ENCODE measurements around the gene LIMK2.
"Not testable (repeated sequence)": the region's sequence is repeated elsewhere in the genome, so short reads cannot be mapped to it uniquely, and the experiment has no call there.

LIMK2 gene

GRCh38 chr22:31211482-31211861 is 626 bp upstream of the LIMK2 start:
- DNase-seq (ENCODE audit: low read depth in 2 of 2), result no peak

- no peak for DNase-seq (ENCODE audit: low read depth in 2 of 2)
Observed at GRCh38 chr22:31212783-31213629, 908 bp downstream of the LIMK2 start.

- DNase-seq (ENCODE audit: low read depth in 2 of 2), result no peak
Observed at GRCh38 chr22:31215018-31215535, 3.0 kb downstream of the LIMK2 start.

GRCh38 chr22:31218565-31219262 is 6.6 kb downstream of the LIMK2 start:
- DNase-seq (ENCODE audit: low read depth in 2 of 2), result no peak

- DNase-seq (ENCODE audit: low read depth in 2 of 2), result no peak
Observed at GRCh38 chr22:31221084-31221483, 9.0 kb downstream of the LIMK2 start.

- DNase-seq (ENCODE audit: low read depth in 2 of 2), result no peak
Observed at GRCh38 chr22:31222736-31223135, 10.6 kb downstream of the LIMK2 start.

- DNase-seq (ENCODE audit: low read depth in 2 of 2), result no peak
Observed at GRCh38 chr22:31223786-31224191, 11.7 kb downstream of the LIMK2 start.

GRCh38 chr22:31224691-31225090 is 12.6 kb downstream of the LIMK2 start:
- DNase-seq (ENCODE audit: low read depth in 2 of 2), result not testable (repeated sequence)

GRCh38 chr22:31227186-31227585 is 15.1 kb downstream of the LIMK2 start:
- DNase-seq (ENCODE audit: low read depth in 2 of 2), result no peak

- DNase-seq (ENCODE audit: low read depth in 2 of 2), result no peak
Observed at GRCh38 chr22:31229402-31230079, 17.4 kb downstream of the LIMK2 start.

- no peak for DNase-seq (ENCODE audit: low read depth in 2 of 2)
Observed at GRCh38 chr22:31230155-31230870, 18.2 kb downstream of the LIMK2 start.

- DNase-seq (ENCODE audit: low read depth in 2 of 2), result peak in 1 of 2 donors; percentile 13
Observed at GRCh38 chr22:31230871-31231621, 18.9 kb downstream of the LIMK2 start.

GRCh38 chr22:31233001-31233400 is 20.9 kb downstream of the LIMK2 start:
- DNase-seq (ENCODE audit: low read depth in 2 of 2), result no peak

GRCh38 chr22:31235081-31235480 is 23.0 kb downstream of the LIMK2 start:
- DNase-seq (ENCODE audit: low read depth in 2 of 2), result no peak

GRCh38 chr22:31236044-31236443 is 23.9 kb downstream of the LIMK2 start:
- not testable (repeated sequence) for DNase-seq (ENCODE audit: low read depth in 2 of 2)

- no peak for DNase-seq (ENCODE audit: low read depth in 2 of 2)
Observed at GRCh38 chr22:31238057-31238456, 26.0 kb downstream of the LIMK2 start.

GRCh38 chr22:31239771-31240370 is 27.8 kb downstream of the LIMK2 start:
- no peak for DNase-seq (ENCODE audit: low read depth in 2 of 2)

GRCh38 chr22:31241200-31241599 is 29.1 kb downstream of the LIMK2 start:
- no peak for DNase-seq (ENCODE audit: low read depth in 2 of 2)

- DNase-seq (ENCODE audit: low read depth in 2 of 2), result no peak
Observed at GRCh38 chr22:31241936-31242335, 29.8 kb downstream of the LIMK2 start.

- DNase-seq (ENCODE audit: low read depth in 2 of 2), result no peak
Observed at GRCh38 chr22:31243339-31244045, 31.4 kb downstream of the LIMK2 start.
